Endodermal cell (in vitro differentiated cells): Measurements from ENCODE around the gene GCGR. TPM values are rescaled to one million over a fixed set of nuclear protein-coding genes. Genes with fewer than 3 reads are reported as not detected.

ENCODE experiments used
- DNase-seq: peaks from one replicate; pipeline ENCODE4 v3.0.0-alpha.2; 2017
- H3K27ac ChIP-seq: 2 replicates; pipeline ENCODE4 v1.5.1; 2013; ENCODE audit warnings: mild to moderate bottlenecking, low read depth, low read length, moderate library complexity
- H3K27me3 ChIP-seq: 2 replicates; pipeline ENCODE4 v1.6.1; 2013; ENCODE audit warnings: mild to moderate bottlenecking, low read length, moderate library complexity; ENCODE audit not compliant: insufficient read depth, control insufficient read depth, poor library complexity, severe bottlenecking
- H3K36me3 ChIP-seq: 2 replicates; pipeline ENCODE4 v1.7.0; 2013; ENCODE audit warnings: mild to moderate bottlenecking, low read length, moderate library complexity; ENCODE audit not compliant: control insufficient read depth, insufficient read depth
- H3K4me1 ChIP-seq: one replicate; pipeline ENCODE4 v1.7.0; 2013; ENCODE audit warnings: low read length; ENCODE audit not compliant: control insufficient read depth, insufficient read depth
- H3K4me3 ChIP-seq: 2 replicates; pipeline ENCODE4 v1.5.1; 2013; ENCODE audit warnings: mild to moderate bottlenecking, low read length, moderate library complexity
- H3K9ac ChIP-seq: 2 replicates; pipeline ENCODE4 v1.6.1; 2013; ENCODE audit warnings: mild to moderate bottlenecking, low read length, moderate library complexity; ENCODE audit not compliant: poor library complexity, severe bottlenecking; ENCODE audit errors: extremely low read depth
- H3K9me3 ChIP-seq: 2 replicates; pipeline ENCODE4 v1.6.1; 2013; ENCODE audit warnings: mild to moderate bottlenecking, low read length, moderate library complexity; ENCODE audit not compliant: control insufficient read depth
- H3K27ac Mint-ChIP-seq: 2 replicates; pipeline ENCODE4 v1.8.0; 2020; ENCODE audit warnings: mixed read lengths
- H3K27me3 Mint-ChIP-seq: 2 replicates; pipeline ENCODE4 v1.8.0; 2021; ENCODE audit warnings: mild to moderate bottlenecking, mixed read lengths; ENCODE audit not compliant: insufficient read depth
- H3K36me3 Mint-ChIP-seq: 2 replicates; pipeline ENCODE4 v1.8.0; 2020; ENCODE audit warnings: low read depth, mixed read lengths
- H3K4me1 Mint-ChIP-seq: 2 replicates; pipeline ENCODE4 v1.8.0; 2020; ENCODE audit warnings: mixed read lengths
- H3K4me3 Mint-ChIP-seq: 2 replicates; pipeline ENCODE4 v1.8.0; 2020; ENCODE audit warnings: mild to moderate bottlenecking, moderate library complexity, mixed read lengths
- H3K9me3 Mint-ChIP-seq: 2 replicates; pipeline ENCODE4 v1.8.0; 2020; ENCODE audit warnings: mild to moderate bottlenecking, mixed read lengths
- CTCF ChIP-seq: fragments of 200-600 bp; sonication (generic); conservative IDR thresholded peaks from 2 replicates; pipeline ENCODE4 v1.5.0; 2021; ENCODE audit warnings: antibody characterized with exemption, mild to moderate bottlenecking
- WGBS, 2 experiments: methylation state at CpG; one replicate each; pipeline versions ENCODE4 v1.1.5 to v1.1.7; 2013; ENCODE audit warnings: missing lambda C conversion rate in 2 of 2, mixed read lengths in 1 of 2; ENCODE audit not compliant: insufficient coverage in 1 of 2, insufficient read length in 1 of 2; 5-methylcytosine and 5-hydroxymethylcytosine counted together
- total RNA-seq, 2 donors: library from RNA; stranded (reverse); fragmentation: NEBNext Ultra II Directional in 1 of 2; extraction: Animal tissue kit (Norgen Biotek cat#: 25700) in 1 of 2; gene quantifications; 2 replicates in 1 of 2; 3 replicates in 1 of 2; pipeline ENCODE4 v1.2.1, GENCODE V29; 2021

The GCGR gene
- total RNA-seq, 2 donors from 2014 or later, result 4.0 TPM; not detected in 1

- no peak for TF ChIP-seq CTCF
- Histone ChIP-seq H3K4me1 (no peaks in the 10 kb centered on the region), H3K27me3 (no peaks in the 10 kb centered on the region), H3K4me3 (no peak overlapping the region), H3K27ac (no peak overlapping the region), H3K36me3 (no peaks in the 10 kb centered on the region), H3K9me3 (no peaks in the 10 kb centered on the region), H3K9ac (no peak overlapping the region)
- 90 to 94% methylated on average over 11 to 15 of the region's 15 CpGs for WGBS, 2 experiments
- Mint-ChIP-seq H3K27me3 (peaks cover 12% of the 10 kb centered on the region), H3K27ac (no peak overlapping the region), H3K9me3 (no peaks in the 10 kb centered on the region), H3K4me1 (no peaks in the 10 kb centered on the region), H3K36me3 (no peaks in the 10 kb centered on the region), H3K4me3 (no peak overlapping the region)
- DNase-seq, result no peak
These were observed 9.4 kb downstream of the GCGR start for GRCh38 chr17:81813371-81813684.

- Mint-ChIP-seq H3K9me3 (no peaks in the 10 kb centered on the region), H3K27ac (no peak overlapping the region), H3K4me3 (no peak overlapping the region), H3K36me3 (no peaks in the 10 kb centered on the region), H3K27me3 (peaks cover 8% of the 10 kb centered on the region), H3K4me1 (no peaks in the 10 kb centered on the region)
- H3K9me3 ChIP-seq, result no peaks in the 10 kb centered on the region
- no peaks in the 10 kb centered on the region for H3K4me1 ChIP-seq
- H3K4me3 ChIP-seq, result no peak overlapping the region
- DNase-seq, result no peak
- no peak overlapping the region for H3K9ac ChIP-seq
- H3K27me3 ChIP-seq, result no peaks in the 10 kb centered on the region
- TF ChIP-seq CTCF, result no peak
- WGBS, 2 experiments, result 93% methylated on average over 25 to 35 of the region's 41 CpGs
- no peak overlapping the region for H3K27ac ChIP-seq
- H3K36me3 ChIP-seq, result no peaks in the 10 kb centered on the region
These were observed 10.1 kb downstream of the GCGR start for GRCh38 chr17:81813861-81814683.

- Mint-ChIP-seq H3K4me3 (no peak overlapping the region), H3K36me3 (no peaks in the 10 kb centered on the region), H3K4me1 (no peaks in the 10 kb centered on the region), H3K27me3 (peaks cover 7% of the 10 kb centered on the region), H3K27ac (no peak overlapping the region), H3K9me3 (no peaks in the 10 kb centered on the region)
- Histone ChIP-seq H3K36me3 (no peaks in the 10 kb centered on the region), H3K27me3 (no peaks in the 10 kb centered on the region), H3K9ac (no peak overlapping the region), H3K4me1 (no peaks in the 10 kb centered on the region), H3K9me3 (no peaks in the 10 kb centered on the region), H3K4me3 (no peak overlapping the region), H3K27ac (no peak overlapping the region)
- no peak for DNase-seq
- WGBS, 2 experiments, result 87 to 95% methylated on average over 15 to 22 of the region's 24 CpGs
- TF ChIP-seq CTCF, result no peak
These were observed 11.0 kb downstream of the GCGR start for GRCh38 chr17:81814748-81815645.
